GM12875 (cell line): ENCODE data around the gene SLC44A2.

Source experiments
- H3K4me3 ChIP-seq: one replicate; pipeline ENCODE4 v1.5.1; 2011; ENCODE audit warnings: low read depth, low read length, control low read depth
- CTCF ChIP-seq: IDR thresholded peaks from 2 replicates; pipeline ENCODE4 v1.5.1; 2011; ENCODE audit warnings: low read depth, mild to moderate bottlenecking, control low read depth, inconsistent platforms, low read length, moderate library complexity, borderline replicate concordance; ENCODE audit not compliant: insufficient read depth

SLC44A2 gene

GRCh38 chr19:10615429-10616023, 9.8 kb upstream of the SLC44A2 start:
- no peak for TF ChIP-seq CTCF
- no peak overlapping the region for H3K4me3 ChIP-seq

GRCh38 chr19:10617409-10618121, 7.8 kb upstream of the SLC44A2 start:
- no peak for TF ChIP-seq CTCF
- no peak overlapping the region for H3K4me3 ChIP-seq

- no peak for TF ChIP-seq CTCF
- no peak overlapping the region for H3K4me3 ChIP-seq
These were observed 6.5 kb upstream of the SLC44A2 start for GRCh38 chr19:10618846-10619245.

DNA sequence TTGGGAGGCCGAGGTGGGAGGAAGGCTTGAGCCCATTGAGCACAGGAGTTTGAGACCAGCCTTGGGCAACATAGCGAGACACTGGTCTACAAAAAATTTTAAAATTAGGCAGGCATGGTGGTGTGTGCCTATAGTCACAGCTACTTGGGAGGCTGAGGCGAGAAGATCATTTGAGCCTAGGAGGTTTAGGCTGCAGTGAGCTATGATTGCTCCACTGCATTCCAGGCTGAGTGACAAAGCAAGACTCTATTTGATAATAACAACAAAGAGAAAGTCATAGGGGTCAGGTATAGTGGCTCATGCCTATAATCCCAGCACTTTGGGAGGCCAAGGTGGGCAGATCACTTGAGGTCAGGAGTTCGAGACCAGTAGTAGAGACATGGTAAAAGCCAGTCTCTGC, 4.6 kb upstream of the SLC44A2 start:
- no peak overlapping the region for H3K4me3 ChIP-seq
- no peak for TF ChIP-seq CTCF

DNA sequence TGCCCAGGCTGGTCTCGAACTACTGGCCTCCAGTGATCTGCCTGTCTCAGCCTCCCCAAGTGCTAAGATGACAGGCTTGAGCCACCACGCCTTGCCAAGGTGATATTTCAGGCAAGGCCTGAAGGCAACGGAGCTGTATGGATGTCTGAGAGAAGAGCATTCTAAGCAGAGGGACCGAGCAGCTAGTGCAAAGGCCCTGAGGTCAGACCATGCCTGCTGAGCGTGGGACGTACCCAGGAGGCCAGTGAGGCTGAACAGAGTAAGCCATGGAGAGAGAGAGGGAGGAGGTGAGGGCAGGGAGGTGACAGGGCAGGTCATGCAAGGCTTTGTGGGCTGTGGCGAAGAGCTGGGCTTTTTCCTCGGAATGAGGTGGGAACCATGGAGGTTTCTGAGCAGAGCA, 3.4 kb upstream of the SLC44A2 start:
- no peak overlapping the region for H3K4me3 ChIP-seq

GRCh38 chr19:10624585-10624984, 768 bp upstream of the SLC44A2 start:
- no peak for TF ChIP-seq CTCF
- H3K4me3 ChIP-seq: no peak overlapping the region

More for the DNA sequence above, 3.4 kb upstream of the SLC44A2 start:
- no peak for TF ChIP-seq CTCF

GRCh38 chr19:10625762-10626138, 397 bp downstream of the SLC44A2 start:
- no peak overlapping the region for H3K4me3 ChIP-seq
- TF ChIP-seq CTCF: no peak
